K562 (cell line): ENCODE measurements around the gene MYG1. TPM values are rescaled to one million over a fixed set of nuclear protein-coding genes. Genes with fewer than 3 reads are reported as not detected.

ENCODE experiments used
- ARID4B ChIP-seq: sonication (generic); formaldehyde crosslinking; IDR thresholded peaks from 2 replicates; pipeline ENCODE4 v1.8.0; 2022; ENCODE audit warnings: mild to moderate bottlenecking, missing genetic modification reagents
- ATF7 ChIP-seq: fragments of 450-650 bp; IDR thresholded peaks from 2 replicates; pipeline ENCODE4 v1.7.1; 2014; ENCODE audit warnings: mild to moderate bottlenecking, moderate library complexity
- BHLHE40 ChIP-seq: IDR thresholded peaks from 2 replicates; pipeline ENCODE4 v1.6.1; 2011; ENCODE audit warnings: low read length, improper control_type of control experiment
- DEAF1 ChIP-seq: fragments of 450-650 bp; formaldehyde crosslinking; IDR thresholded peaks from 2 replicates; pipeline ENCODE4 v1.4.0; 2020; ENCODE audit warnings: mild to moderate bottlenecking, moderate library complexity
- DMBX1 ChIP-seq: fragments of 250-450 bp; sonication (Bioruptor Pico); IDR thresholded peaks from 2 replicates; pipeline ENCODE4 v1.8.0; 2022; ENCODE audit warnings: inconsistent platforms, mild to moderate bottlenecking, moderate library complexity, borderline replicate concordance
- HDAC2 ChIP-seq: fragments of 450-650 bp; IDR thresholded peaks from 2 replicates; pipeline ENCODE4 v1.6.1; 2016; ENCODE audit warnings: mild to moderate bottlenecking
- JUND ChIP-seq, 2 experiments: IDR thresholded peaks; 2 replicates in 1 of 2; 3 replicates in 1 of 2; pipeline ENCODE4 v1.6.1; 2011; ENCODE audit warnings: borderline replicate concordance in 2 of 2, low read depth in 2 of 2, low read length in 2 of 2, improper control_type of control experiment in 1 of 2, missing biosample characterization in 1 of 2, missing genetic modification characterization in 1 of 2, missing genetic modification reagents in 1 of 2
- NONO ChIP-seq, 2 experiments: fragments of 200-400 bp in 1 of 2; fragments of 450-650 bp in 1 of 2; formaldehyde crosslinking in 1 of 2; IDR thresholded peaks; 2 replicates each; pipeline ENCODE4 v1.6.1; 2017; ENCODE audit warnings: low read depth in 2 of 2, mild to moderate bottlenecking in 2 of 2, moderate library complexity in 2 of 2, low read length in 1 of 2
- PCBP1 ChIP-seq: fragments of 200-400 bp; formaldehyde crosslinking; IDR thresholded peaks from 2 replicates; pipeline ENCODE4 v1.6.1; 2018; ENCODE audit warnings: mild to moderate bottlenecking, low read depth, low read length; ENCODE audit not compliant: poor library complexity, severe bottlenecking
- TFAP4 ChIP-seq: sonication (generic); formaldehyde crosslinking; IDR thresholded peaks from 2 replicates; pipeline ENCODE4 v1.8.0; 2022; ENCODE audit warnings: missing genetic modification reagents, mild to moderate bottlenecking, moderate library complexity, borderline replicate concordance
- polyA plus RNA-seq, 8 experiments: library from polyadenylated mRNA; depleted of rRNA in 4 of 8; stranded (reverse) in 5 of 8; unstranded in 3 of 8; fragments of >200 nt; fragmentation: Nextera tagmentation in 2 of 8; fragmentation: Illumina TruSeq in 1 of 8; extraction: Ambion mirVana in 2 of 8; extraction: Trizol in 1 of 8; gene quantifications; 2 replicates each; pipeline versions ENCODE4 v1.2.1 to v1.2.3, GENCODE V29; 2011 to 2014; ENCODE audit warnings: inconsistent platforms in 1 of 8, missing spikeins in 1 of 8
- total RNA-seq, 7 experiments: library from RNA; depleted of rRNA in 6 of 7; stranded (reverse); fragments of >200 nt in 6 of 7; fragmentation: Illumina TruSeq in 2 of 7; extraction: Trizol in 2 of 7; gene quantifications; 2 replicates each; pipeline versions ENCODE4 v1.2.1 to v1.2.3, GENCODE V29; 2011 to 2021; ENCODE audit warnings: low replicate concordance in 1 of 7
- TF ChIP-seq, protein P1 (sequence below): fragments of 450-650 bp; IDR thresholded peaks from 2 replicates; pipeline ENCODE4 v1.6.1; 2016
- TF ChIP-seq, protein P2 (sequence below): fragments of 450-650 bp; IDR thresholded peaks from 2 replicates; pipeline ENCODE4 v1.6.1; 2016; ENCODE audit warnings: antibody characterized with exemption
- TF ChIP-seq, protein P3 (sequence below): sonication (generic); formaldehyde crosslinking; IDR thresholded peaks from 2 replicates; pipeline ENCODE4 v1.5.0; 2020; ENCODE audit warnings: missing genetic modification reagents

Gene MYG1
- total and polyA plus RNA-seq, 9 of the 15 experiments (the other 6 are each of a cell fraction or from before 2014, with no cell fraction given) = 0.45 to 5.6 (median 2.1) TPM

DNA sequence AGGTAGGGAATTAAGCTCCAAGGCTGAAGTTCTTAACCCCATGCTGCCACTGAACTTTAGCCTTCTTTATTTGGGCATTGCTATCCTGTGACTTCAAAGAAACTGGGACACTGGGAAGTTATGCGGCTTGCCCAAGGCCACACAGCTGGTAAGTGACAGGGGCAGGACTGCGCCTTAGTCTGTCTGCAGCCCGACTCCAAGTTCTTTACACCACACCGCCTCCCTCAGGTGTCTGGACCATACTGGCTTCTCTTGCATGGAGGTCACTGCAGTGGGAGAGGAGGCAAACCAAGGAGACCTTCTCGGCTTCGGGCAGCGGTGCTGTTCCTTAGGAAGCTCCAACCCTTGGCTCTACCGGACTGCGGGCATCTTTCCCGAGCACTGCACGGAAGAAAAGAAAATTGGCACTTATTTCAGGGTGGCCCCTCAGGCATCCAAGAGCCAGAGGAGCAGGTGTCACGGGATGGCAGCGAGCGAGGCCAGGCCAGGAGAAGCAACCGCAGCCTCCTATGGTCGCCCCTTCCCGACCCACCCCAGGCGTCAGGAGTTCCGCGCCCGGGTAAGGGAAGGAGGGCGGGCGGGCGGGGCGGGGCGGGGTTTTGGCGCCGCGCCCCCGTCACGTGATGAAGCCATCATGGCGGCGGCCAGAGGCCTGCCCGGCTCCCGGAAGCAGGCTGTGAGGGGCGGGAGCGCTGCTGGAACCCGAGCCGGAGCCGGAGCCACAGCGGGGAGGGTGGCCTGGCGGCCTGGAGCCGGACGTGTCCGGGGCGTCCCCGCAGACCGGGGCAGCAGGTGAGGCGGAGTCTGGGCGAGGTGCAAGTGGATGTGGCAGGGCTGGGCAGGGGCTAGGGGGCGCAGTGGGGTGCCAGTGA lies 47.8 kb upstream of the MYG1 start (continued):
- TF ChIP-seq ARID4B (CRISPR knock-in tag) = peak; percentile 72; the same call in 1 of the 2 replicates
- TF ChIP-seq, protein P1, sequence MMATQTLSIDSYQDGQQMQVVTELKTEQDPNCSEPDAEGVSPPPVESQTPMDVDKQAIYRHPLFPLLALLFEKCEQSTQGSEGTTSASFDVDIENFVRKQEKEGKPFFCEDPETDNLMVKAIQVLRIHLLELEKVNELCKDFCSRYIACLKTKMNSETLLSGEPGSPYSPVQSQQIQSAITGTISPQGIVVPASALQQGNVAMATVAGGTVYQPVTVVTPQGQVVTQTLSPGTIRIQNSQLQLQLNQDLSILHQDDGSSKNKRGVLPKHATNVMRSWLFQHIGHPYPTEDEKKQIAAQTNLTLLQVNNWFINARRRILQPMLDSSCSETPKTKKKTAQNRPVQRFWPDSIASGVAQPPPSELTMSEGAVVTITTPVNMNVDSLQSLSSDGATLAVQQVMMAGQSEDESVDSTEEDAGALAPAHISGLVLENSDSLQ = peak; percentile 63
- TF ChIP-seq JUND (IDR thresholded peaks at IDR 0.05; ENCODE audit: borderline replicate concordance, low read depth, low read length) = 0 out of 2 replicates have a peak, but pooled peaks have one; percentile 37
- peak; percentile 28; the same call in 1 of the 3 replicates for TF ChIP-seq JUND (tag; IDR thresholded peaks at IDR 0.05; ENCODE audit: borderline replicate concordance, low read depth, low read length)
- TF ChIP-seq, protein P2, sequence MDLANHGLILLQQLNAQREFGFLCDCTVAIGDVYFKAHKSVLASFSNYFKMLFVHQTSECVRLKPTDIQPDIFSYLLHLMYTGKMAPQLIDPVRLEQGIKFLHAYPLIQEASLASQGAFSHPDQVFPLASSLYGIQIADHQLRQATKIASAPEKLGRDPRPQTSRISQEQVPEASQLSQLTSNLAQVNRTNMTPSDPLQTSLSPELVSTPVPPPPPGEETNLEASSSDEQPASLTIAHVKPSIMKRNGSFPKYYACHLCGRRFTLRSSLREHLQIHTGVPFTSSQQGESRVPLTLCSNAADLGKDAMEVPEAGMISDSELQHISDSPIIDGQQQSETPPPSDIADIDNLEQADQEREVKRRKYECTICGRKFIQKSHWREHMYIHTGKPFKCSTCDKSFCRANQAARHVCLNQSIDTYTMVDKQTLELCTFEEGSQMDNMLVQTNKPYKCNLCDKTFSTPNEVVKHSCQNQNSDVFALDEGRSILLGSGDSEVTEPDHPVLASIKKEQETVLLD = 0 out of 2 replicates have a peak, but pooled peaks have one; percentile 70
- TF ChIP-seq BHLHE40 = peak; percentile 85
- no peak for TF ChIP-seq DMBX1
- peak; percentile 83 for TF ChIP-seq PCBP1
- peak; percentile 41; the same call in 1 of the 2 replicates for TF ChIP-seq HDAC2
- TF ChIP-seq, protein P3, sequence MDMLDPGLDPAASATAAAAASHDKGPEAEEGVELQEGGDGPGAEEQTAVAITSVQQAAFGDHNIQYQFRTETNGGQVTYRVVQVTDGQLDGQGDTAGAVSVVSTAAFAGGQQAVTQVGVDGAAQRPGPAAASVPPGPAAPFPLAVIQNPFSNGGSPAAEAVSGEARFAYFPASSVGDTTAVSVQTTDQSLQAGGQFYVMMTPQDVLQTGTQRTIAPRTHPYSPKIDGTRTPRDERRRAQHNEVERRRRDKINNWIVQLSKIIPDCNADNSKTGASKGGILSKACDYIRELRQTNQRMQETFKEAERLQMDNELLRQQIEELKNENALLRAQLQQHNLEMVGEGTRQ (CRISPR knock-in tag) = peak; percentile 96
- TF ChIP-seq NONO (IDR thresholded peaks at IDR 0.05; ENCODE audit: low read depth in 2 of 2, low read length in 1 of 2) = peak in 1 of 2 experiments; percentile 71; a peak in 2 of 4 replicates
- peak; percentile 93 for TF ChIP-seq TFAP4 (CRISPR knock-in tag)
- peak; percentile 40; the same call in 1 of the 2 replicates for TF ChIP-seq DEAF1 (CRISPR knock-in tag)
- 0 out of 2 replicates have a peak, but pooled peaks have one; percentile 16 for TF ChIP-seq ATF7
